Liver (tissue), 9 donors: Measurements from ENCODE around the gene UBL4B. TPM values are rescaled to one million over a fixed set of nuclear protein-coding genes. Genes with fewer than 3 reads are reported as not detected.
A peak's percentile ranks its signal among the peaks of the same experiment; 100 is the strongest.

ENCODE experiments used
- DNase-seq: peaks from one replicate; pipeline ENCODE4 v3.0.0-alpha.2; 2017; ENCODE audit warnings: low spot score
- H3K27ac ChIP-seq, 2 donors: one replicate each; pipeline ENCODE4 v1.7.0; 2013; ENCODE audit warnings: inconsistent platforms in 2 of 2, low read length in 2 of 2, control low read depth in 1 of 2, low read depth in 1 of 2, mild to moderate bottlenecking in 1 of 2
- H3K27me3 ChIP-seq, 4 donors: one replicate each; pipeline versions ENCODE4 v1.6.1 to v1.7.0; 2013; ENCODE audit warnings: low read length in 3 of 4, inconsistent platforms in 1 of 4, mild to moderate bottlenecking in 1 of 4, moderate library complexity in 1 of 4; ENCODE audit not compliant: control insufficient read depth in 4 of 4, insufficient read depth in 4 of 4
- H3K36me3 ChIP-seq, 4 donors: one replicate each; pipeline versions ENCODE4 v1.6.1 to v1.7.0; 2013; ENCODE audit warnings: low read length in 3 of 4, mild to moderate bottlenecking in 3 of 4, low read depth in 1 of 4, moderate library complexity in 1 of 4; ENCODE audit not compliant: control insufficient read depth in 4 of 4, insufficient read depth in 3 of 4
- H3K4me1 ChIP-seq, 4 donors: one replicate each; pipeline versions ENCODE4 v1.6.1 to v1.7.0; 2013; ENCODE audit warnings: low read length in 3 of 4, mild to moderate bottlenecking in 3 of 4, moderate library complexity in 1 of 4; ENCODE audit not compliant: control insufficient read depth in 4 of 4, insufficient read depth in 4 of 4
- H3K4me3 ChIP-seq, 3 donors: one replicate each; pipeline versions ENCODE4 v1.6.1 to v1.7.0; 2013; ENCODE audit warnings: low read length in 3 of 3, control low read depth in 1 of 3, low read depth in 1 of 3, mild to moderate bottlenecking in 1 of 3
- H3K9ac ChIP-seq, 2 donors: one replicate each; pipeline ENCODE4 v1.7.0; 2013; ENCODE audit warnings: low read length in 2 of 2, mild to moderate bottlenecking in 2 of 2, moderate library complexity in 2 of 2, control low read depth in 1 of 2, low read depth in 1 of 2
- H3K9me3 ChIP-seq, 4 donors: one replicate each; pipeline versions ENCODE4 v1.6.1 to v1.7.0; 2013; ENCODE audit warnings: low read length in 3 of 4; ENCODE audit not compliant: control insufficient read depth in 4 of 4
- ATF3 ChIP-seq: IDR thresholded peaks from 2 replicates; pipeline ENCODE4 v1.6.1; 2016; ENCODE audit warnings: antibody characterized with exemption
- CTCF ChIP-seq: fragments of 150-350 bp; IDR thresholded peaks from 2 replicates; pipeline ENCODE4 v1.5.1; 2017; ENCODE audit warnings: improper control_type of control experiment, low read depth, low read length; ENCODE audit not compliant: missing input control
- EGR1 ChIP-seq, 2 donors: IDR thresholded peaks; 2 replicates each; pipeline ENCODE4 v1.6.1; 2016 to 2018; ENCODE audit warnings: antibody characterized with exemption in 2 of 2, low read depth in 2 of 2
- FOXA1 ChIP-seq: IDR thresholded peaks from 2 replicates; pipeline ENCODE4 v1.6.1; 2016; ENCODE audit warnings: antibody characterized with exemption
- GABPA ChIP-seq, 2 donors: IDR thresholded peaks in 1 of 2; conservative IDR thresholded peaks in 1 of 2; 2 replicates each; pipeline ENCODE4 v1.6.1; 2016; ENCODE audit warnings: antibody characterized with exemption in 2 of 2, mild to moderate bottlenecking in 1 of 2, moderate library complexity in 1 of 2
- HNF4A ChIP-seq, 2 donors: conservative IDR thresholded peaks; 2 replicates each; pipeline ENCODE4 v1.6.1; 2016; ENCODE audit warnings: antibody characterized with exemption in 2 of 2, mild to moderate bottlenecking in 2 of 2
- HNF4G ChIP-seq: IDR thresholded peaks from 2 replicates; pipeline ENCODE4 v1.6.1; 2016; ENCODE audit warnings: antibody characterized with exemption
- JUND ChIP-seq, 2 donors: IDR thresholded peaks; 2 replicates each; pipeline ENCODE4 v1.6.1; 2016; ENCODE audit warnings: antibody characterized with exemption in 2 of 2
- MAX ChIP-seq: IDR thresholded peaks from 2 replicates; pipeline ENCODE4 v1.6.1; 2016; ENCODE audit warnings: antibody characterized with exemption
- RAD21 ChIP-seq, 2 donors: IDR thresholded peaks; 2 replicates each; pipeline ENCODE4 v1.6.1; 2016; ENCODE audit warnings: antibody characterized with exemption in 2 of 2, mild to moderate bottlenecking in 2 of 2
- REST ChIP-seq: IDR thresholded peaks from 2 replicates; pipeline ENCODE4 v1.6.1; 2016; ENCODE audit warnings: antibody characterized with exemption, mild to moderate bottlenecking
- RXRA ChIP-seq, 2 donors: IDR thresholded peaks; 2 replicates each; pipeline ENCODE4 v1.6.1; 2017 to 2018; ENCODE audit warnings: antibody characterized with exemption in 2 of 2, mild to moderate bottlenecking in 1 of 2
- SP1 ChIP-seq: IDR thresholded peaks from 2 replicates; pipeline ENCODE4 v1.6.1; 2018; ENCODE audit warnings: antibody characterized with exemption, mild to moderate bottlenecking
- TAF1 ChIP-seq: conservative IDR thresholded peaks from 2 replicates; pipeline ENCODE4 v1.6.1; 2016; ENCODE audit warnings: antibody characterized with exemption, mild to moderate bottlenecking
- YY1 ChIP-seq: IDR thresholded peaks from 2 replicates; pipeline ENCODE4 v1.6.1; 2016; ENCODE audit warnings: antibody characterized with exemption, mild to moderate bottlenecking
- ZBTB33 ChIP-seq: IDR thresholded peaks from 2 replicates; pipeline ENCODE4 v1.6.1; 2016; ENCODE audit warnings: antibody characterized with exemption
- WGBS: extraction: QIAGEN DNeasy Blood & Tissue Kit; methylation state at CpG from one replicate; pipeline ENCODE4 v1.1.7; 2013; 5-methylcytosine and 5-hydroxymethylcytosine counted together
- polyA plus RNA-seq, 2 donors: library from polyadenylated mRNA; stranded (reverse) in 1 of 2; unstranded in 1 of 2; fragments of 200-250 nt in 1 of 2; fragments of >200 nt in 1 of 2; fragmentation: Nextera tagmentation in 1 of 2; extraction: Ambion mirVana in 1 of 2; gene quantifications; one replicate each; pipeline versions ENCODE4 v1.2.1 to v1.2.3, GENCODE V29; 2013 to 2015
- total RNA-seq, 2 donors: library from RNA; depleted of rRNA; stranded (reverse); fragments of >200 nt; gene quantifications; one replicate each; pipeline ENCODE4 v1.2.3, GENCODE V29; 2014
- donor health status: healthy.
- donor health status: healthy.
- donor health status: healthy.
- donor health status: healthy.
- donor health status: healthy.

The UBL4B gene
- total and polyA plus RNA-seq, 4 donors = not detected

GRCh38 chr1:110069404-110070281 lies 42.6 kb upstream of the UBL4B start:
- DNase-seq = no peak
- H3K4me3 ChIP-seq = peak overlapping the region in 1 of 3 donors; percentile 36
- H3K9ac ChIP-seq = no peak overlapping the region
- H3K27ac ChIP-seq = no peak overlapping the region
- no peaks in the 10 kb centered on the region for H3K36me3 ChIP-seq
- peaks cover 0 to 20% (median 3%) of the 10 kb centered on the region in 4 donors for H3K9me3 ChIP-seq
- no peak for TF ChIP-seq SP1
- no peak for TF ChIP-seq MAX
- no peak for TF ChIP-seq HNF4A (conservative IDR thresholded peaks at IDR 0.05)
- no peak for TF ChIP-seq RAD21 (IDR thresholded peaks at IDR 0.05)
- no peak for TF ChIP-seq REST
- no peak for TF ChIP-seq HNF4G
- TF ChIP-seq YY1 = no peak
- no peak for TF ChIP-seq TAF1
- no peak for TF ChIP-seq ATF3
- no peak for TF ChIP-seq RXRA (IDR thresholded peaks at IDR 0.05)
- no peak for TF ChIP-seq FOXA1
- TF ChIP-seq GABPA (IDR thresholded peaks at IDR 0.05 in 1 of 2, conservative IDR thresholded peaks at IDR 0.05 in 1 of 2) = no peak
- TF ChIP-seq ZBTB33 = no peak
- no peak for TF ChIP-seq CTCF
- TF ChIP-seq EGR1 (IDR thresholded peaks at IDR 0.05; ENCODE audit: low read depth in 2 of 2) = no peak
- no peak for TF ChIP-seq JUND (IDR thresholded peaks at IDR 0.05)
- peaks cover 0 to 39% (median 24%) of the 10 kb centered on the region in 4 donors for H3K27me3 ChIP-seq
- peaks cover 8 to 20% (median 10%) of the 10 kb centered on the region in 4 donors for H3K4me1 ChIP-seq
- 11% methylated on average over 64 of the region's 64 CpGs for WGBS
